ENCODE measurements around the gene KRT27.
A peak's percentile ranks its signal among the peaks of the same experiment; 100 is the strongest.
"Not testable (repeated sequence)": the region's sequence is repeated elsewhere in the genome, so short reads cannot be mapped to it uniquely, and the experiment has no call there.

Gene KRT27

GRCh38 chr17:40817103-40817682, 34.8 kb upstream of the KRT27 start:
- Mint-ChIP-seq H3K9me3 (no peaks in the 10 kb centered on the region), H3K36me3 (ENCODE audit: low read depth) (peaks cover 20% of the 10 kb centered on the region), H3K4me3 (peak overlapping the region; percentile 91), H3K27me3 (peaks cover 22% of the 10 kb centered on the region), H3K27ac (peak overlapping the region; percentile 74), H3K4me1 (peaks cover 26% of the 10 kb centered on the region)
- ATAC-seq, result no peak
- DNase-seq, result no peak

- H3K4me1 Mint-ChIP-seq, result peaks cover 26% of the 10 kb centered on the region
- no peak for DNase-seq
- H3K4me3 Mint-ChIP-seq, result no peak overlapping the region
- H3K9me3 Mint-ChIP-seq, result no peaks in the 10 kb centered on the region
- H3K36me3 Mint-ChIP-seq (ENCODE audit: low read depth), result peaks cover 20% of the 10 kb centered on the region
- no peak overlapping the region for H3K27ac Mint-ChIP-seq
- no peak for ATAC-seq
- peaks cover 28% of the 10 kb centered on the region for H3K27me3 Mint-ChIP-seq
Measured at GRCh38 chr17:40816569-40816968, 34.2 kb upstream of the KRT27 start.

DNA sequence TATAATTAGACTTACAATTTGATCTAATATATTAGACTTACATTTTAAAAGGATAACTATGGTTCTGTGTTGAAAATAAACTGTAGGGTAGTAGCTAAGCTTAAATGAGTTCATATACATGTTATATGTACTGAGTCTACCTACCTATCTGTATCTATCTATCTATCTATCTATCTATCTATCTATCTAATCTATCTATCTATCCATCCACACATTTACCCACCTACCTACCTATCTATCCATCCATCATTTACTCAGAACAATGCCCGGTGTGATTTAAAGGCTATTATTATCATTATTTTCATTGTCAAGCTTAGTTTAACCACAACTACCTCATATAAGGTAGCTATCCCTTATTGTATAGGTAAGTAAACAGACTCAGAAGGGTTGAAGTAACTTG, 33.0 kb upstream of the KRT27 start:
- H3K36me3 Mint-ChIP-seq (ENCODE audit: low read depth), result peaks cover 20% of the 10 kb centered on the region
- no peak overlapping the region for H3K4me3 Mint-ChIP-seq
- no peaks in the 10 kb centered on the region for H3K9me3 Mint-ChIP-seq
- no peak overlapping the region for H3K27ac Mint-ChIP-seq
- DNase-seq (no peak), ATAC-seq (no peak)
- peaks cover 25% of the 10 kb centered on the region for H3K4me1 Mint-ChIP-seq
- H3K27me3 Mint-ChIP-seq, result peaks cover 37% of the 10 kb centered on the region

DNA sequence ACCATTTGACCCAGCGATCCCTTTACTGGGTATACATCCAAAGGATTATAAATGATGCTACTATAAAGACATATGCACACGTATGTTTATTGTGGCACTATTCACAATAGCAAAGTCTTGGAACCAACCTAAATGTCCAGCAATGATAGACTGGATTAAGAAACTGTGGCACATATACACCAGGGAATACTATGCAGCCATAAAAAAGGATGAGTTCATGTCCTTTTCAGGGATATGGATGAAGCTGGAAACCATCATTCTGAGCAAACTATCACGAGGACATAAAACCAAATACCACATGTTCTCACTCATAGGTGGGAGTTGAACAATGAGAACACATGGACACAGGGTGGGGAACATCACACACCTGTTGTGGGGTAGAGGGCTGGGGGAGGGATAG, 32.3 kb upstream of the KRT27 start:
- ATAC-seq, result not testable (repeated sequence)
- Mint-ChIP-seq H3K36me3 (ENCODE audit: low read depth) (peaks cover 20% of the 10 kb centered on the region), H3K4me1 (peaks cover 17% of the 10 kb centered on the region)

DNA sequence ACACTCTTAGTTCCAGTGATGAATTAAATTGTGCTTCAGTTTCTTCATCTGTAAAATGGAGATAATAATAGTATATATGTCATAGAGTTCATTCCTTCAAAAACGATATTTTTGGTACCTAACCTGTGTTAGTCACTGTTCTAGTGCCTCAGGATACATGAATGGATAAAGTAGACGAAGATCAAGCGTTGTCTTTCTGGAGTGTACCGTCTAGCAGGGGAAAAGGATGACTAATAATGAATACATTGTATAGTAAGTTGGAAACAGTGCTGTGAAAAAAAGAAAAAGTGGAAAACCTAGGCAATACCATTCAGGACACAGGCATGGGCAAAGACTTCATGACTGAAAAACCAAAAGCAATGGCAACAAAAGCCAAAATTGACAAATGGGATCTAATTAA, 31.5 kb upstream of the KRT27 start:
- Mint-ChIP-seq H3K4me3 (no peak overlapping the region), H3K36me3 (ENCODE audit: low read depth) (peaks cover 20% of the 10 kb centered on the region), H3K27ac (no peak overlapping the region), H3K9me3 (no peaks in the 10 kb centered on the region), H3K4me1 (peaks cover 12% of the 10 kb centered on the region), H3K27me3 (peaks cover 48% of the 10 kb centered on the region)
- DNase-seq, result no peak
- ATAC-seq, result no peak

More for the DNA sequence above, 32.3 kb upstream of the KRT27 start:
- not testable (repeated sequence) for H3K4me3 Mint-ChIP-seq, H3K27ac Mint-ChIP-seq, H3K9me3 Mint-ChIP-seq, DNase-seq
- peaks cover 44% of the 10 kb centered on the region for H3K27me3 Mint-ChIP-seq

- ATAC-seq, result no peak
Measured at GRCh38 chr17:40812639-40813038, 30.3 kb upstream of the KRT27 start.

GRCh38 chr17:40810494-40810893, 28.1 kb upstream of the KRT27 start:
- Mint-ChIP-seq H3K9me3 (no peaks in the 10 kb centered on the region), H3K27me3 (peaks cover 70% of the 10 kb centered on the region), H3K27ac (no peak overlapping the region), H3K36me3 (ENCODE audit: low read depth) (no peaks in the 10 kb centered on the region), H3K4me1 (no peaks in the 10 kb centered on the region), H3K4me3 (no peak overlapping the region)
- ATAC-seq, result no peak
- no peak for DNase-seq

More at GRCh38 chr17:40812639-40813038, 30.3 kb upstream of the KRT27 start:
- Mint-ChIP-seq H3K9me3 (no peaks in the 10 kb centered on the region), H3K4me3 (no peak overlapping the region), H3K36me3 (ENCODE audit: low read depth) (peaks cover 11% of the 10 kb centered on the region), H3K27me3 (peaks cover 55% of the 10 kb centered on the region), H3K4me1 (peaks cover 3% of the 10 kb centered on the region), H3K27ac (no peak overlapping the region)
- no peak for DNase-seq

GRCh38 chr17:40809721-40810421, 27.5 kb upstream of the KRT27 start:
- ATAC-seq, result no peak
- H3K27ac Mint-ChIP-seq, result no peak overlapping the region
- H3K4me1 Mint-ChIP-seq, result no peaks in the 10 kb centered on the region
- H3K4me3 Mint-ChIP-seq, result no peak overlapping the region
- no peaks in the 10 kb centered on the region for H3K9me3 Mint-ChIP-seq
- H3K27me3 Mint-ChIP-seq, result peaks cover 73% of the 10 kb centered on the region
- no peak for DNase-seq
- H3K36me3 Mint-ChIP-seq (ENCODE audit: low read depth), result no peaks in the 10 kb centered on the region

DNA sequence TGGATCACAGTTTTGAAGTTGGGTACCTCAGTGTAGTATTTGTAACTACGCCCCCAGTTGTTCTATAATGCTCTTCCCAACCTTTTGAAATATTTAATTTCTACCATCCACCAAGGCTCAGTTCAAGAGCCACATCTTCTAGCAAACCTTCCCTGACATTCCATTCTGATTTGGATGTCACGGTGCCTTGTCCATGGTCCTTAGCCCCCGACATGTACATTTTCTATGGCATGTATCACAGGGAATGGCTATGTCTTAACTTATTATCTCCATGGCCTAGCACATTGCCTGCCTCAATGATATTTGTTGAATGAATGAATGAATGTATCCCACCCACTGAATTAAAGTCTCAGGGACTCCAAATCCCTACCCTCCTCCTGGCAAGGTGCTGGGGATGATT, 23.8 kb upstream of the KRT27 start:
- Mint-ChIP-seq H3K4me3 (no peak overlapping the region), H3K27ac (no peak overlapping the region), H3K9me3 (no peaks in the 10 kb centered on the region), H3K27me3 (peaks cover 53% of the 10 kb centered on the region), H3K36me3 (ENCODE audit: low read depth) (no peaks in the 10 kb centered on the region), H3K4me1 (peaks cover 2% of the 10 kb centered on the region)
- ATAC-seq, result no peak
- DNase-seq, result no peak

DNA sequence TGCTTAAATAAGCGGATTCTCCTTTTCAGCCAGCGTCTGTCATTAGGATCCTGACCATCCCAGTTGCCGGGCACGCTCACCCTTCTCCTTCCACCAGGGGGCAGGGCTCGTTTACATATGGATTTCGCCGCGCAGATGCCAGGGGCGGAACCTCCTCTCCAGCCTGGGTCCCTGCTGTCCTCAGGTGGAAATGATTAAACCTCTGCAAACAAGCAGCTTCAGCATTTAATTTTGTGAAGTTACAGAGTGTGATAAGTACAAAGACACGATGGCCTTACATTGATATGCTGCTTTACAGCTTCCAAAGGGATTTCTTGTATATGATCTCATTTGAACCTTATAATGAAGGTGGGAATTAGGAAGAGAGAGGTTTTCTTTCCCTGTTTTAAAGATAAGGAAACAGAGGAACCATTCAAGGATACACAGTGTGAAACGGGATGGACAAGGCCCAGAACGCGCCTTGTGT, 21.3 kb upstream of the KRT27 start:
- Mint-ChIP-seq H3K4me3 (no peak overlapping the region), H3K9me3 (no peaks in the 10 kb centered on the region), H3K27me3 (peaks cover 45% of the 10 kb centered on the region), H3K4me1 (peaks cover 2% of the 10 kb centered on the region), H3K27ac (no peak overlapping the region), H3K36me3 (ENCODE audit: low read depth) (no peaks in the 10 kb centered on the region)
- ATAC-seq (peak; percentile 84), DNase-seq (peak; percentile 83)

DNA sequence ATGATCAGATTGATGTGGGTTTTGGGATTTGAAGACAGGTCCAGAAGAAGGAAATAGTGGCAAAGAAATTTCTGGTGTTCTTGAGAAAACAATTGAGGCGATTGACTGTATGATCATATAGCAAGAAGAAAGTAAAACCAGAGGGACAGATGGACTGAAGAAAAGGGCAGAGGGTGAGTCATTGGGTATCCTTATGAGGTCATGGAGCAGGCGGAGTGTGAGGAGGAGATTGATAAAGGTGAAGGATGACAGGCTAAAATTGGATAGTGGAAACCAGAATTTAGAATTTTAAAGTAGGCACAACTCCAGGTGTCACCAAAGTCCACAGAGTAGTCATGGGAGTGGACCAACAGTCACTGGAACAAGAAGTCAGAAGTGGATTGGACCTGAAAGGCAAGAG, 18.8 kb upstream of the KRT27 start:
- H3K36me3 Mint-ChIP-seq (ENCODE audit: low read depth), result no peaks in the 10 kb centered on the region
- no peaks in the 10 kb centered on the region for H3K9me3 Mint-ChIP-seq
- peaks cover 2% of the 10 kb centered on the region for H3K4me1 Mint-ChIP-seq
- H3K4me3 Mint-ChIP-seq, result no peak overlapping the region
- no peak for ATAC-seq
- peaks cover 36% of the 10 kb centered on the region for H3K27me3 Mint-ChIP-seq
- H3K27ac Mint-ChIP-seq, result no peak overlapping the region
- no peak for DNase-seq

DNA sequence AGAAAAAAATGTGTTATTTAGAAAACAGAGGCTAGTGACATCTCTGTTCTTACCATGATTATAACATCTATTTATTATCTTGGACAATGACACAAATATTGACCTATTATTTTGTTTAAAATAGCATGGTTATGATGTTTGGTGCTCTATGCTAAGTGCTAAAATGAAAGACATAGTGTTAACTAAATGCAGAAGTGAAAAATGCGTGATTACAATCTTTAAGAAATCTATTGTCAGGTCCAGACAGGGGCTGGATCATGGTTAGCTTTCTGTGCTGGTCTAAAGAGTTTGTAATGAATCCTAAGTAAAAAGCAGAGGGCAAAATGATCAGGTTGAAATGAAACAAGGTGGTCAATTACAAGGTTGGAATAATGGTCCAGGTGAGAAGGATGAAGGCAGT, 18.0 kb upstream of the KRT27 start:
- Mint-ChIP-seq H3K4me1 (peaks cover 2% of the 10 kb centered on the region), H3K27me3 (peaks cover 38% of the 10 kb centered on the region), H3K27ac (no peak overlapping the region), H3K4me3 (no peak overlapping the region), H3K36me3 (ENCODE audit: low read depth) (no peaks in the 10 kb centered on the region), H3K9me3 (no peaks in the 10 kb centered on the region)
- ATAC-seq (no peak), DNase-seq (no peak)

GRCh38 chr17:40799859-40800258, 17.5 kb upstream of the KRT27 start, which contains the start of gene KRT28:
KRT28 (minus strand) TSS chr17:40799959; CDS start chr17:40799893, 66 bp downstream.
- DNase-seq (no peak), ATAC-seq (no peak)
- Mint-ChIP-seq H3K9me3 (no peaks in the 10 kb centered on the region), H3K36me3 (ENCODE audit: low read depth) (no peaks in the 10 kb centered on the region), H3K27ac (no peak within 1 kb of the TSS), H3K4me1 (peaks cover 2% of the 10 kb centered on the region), H3K4me3 (no peak within 1 kb of the TSS), H3K27me3 (peaks cover 37% of the 10 kb centered on the region)

DNA sequence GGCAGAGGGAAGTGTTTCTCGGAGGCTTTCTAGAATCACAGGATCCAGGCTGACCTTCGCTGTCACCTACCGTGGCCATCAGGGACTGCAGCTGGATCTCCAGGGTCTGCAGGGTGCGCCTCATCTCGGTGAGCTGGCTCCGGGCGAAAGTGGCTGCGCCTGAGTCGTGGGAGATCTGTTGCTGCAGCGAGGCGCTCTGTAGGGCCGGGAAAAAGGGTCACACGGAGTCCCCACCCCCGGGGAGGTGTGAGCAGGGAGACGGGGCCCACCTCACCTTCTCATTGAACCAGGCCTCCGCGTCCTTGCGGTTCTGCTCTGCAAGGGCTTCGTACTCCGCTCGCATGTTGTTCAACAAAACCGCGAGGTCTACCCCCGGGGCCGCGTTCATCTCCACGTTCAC, 14.5 kb upstream of the KRT27 start:
- no peak for DNase-seq
- no peak overlapping the region for H3K27ac Mint-ChIP-seq
- H3K4me3 Mint-ChIP-seq, result no peak overlapping the region
- H3K4me1 Mint-ChIP-seq, result no peaks in the 10 kb centered on the region
- peaks cover 35% of the 10 kb centered on the region for H3K27me3 Mint-ChIP-seq
- H3K36me3 Mint-ChIP-seq (ENCODE audit: low read depth), result no peaks in the 10 kb centered on the region
- ATAC-seq, result no peak
- no peaks in the 10 kb centered on the region for H3K9me3 Mint-ChIP-seq

DNA sequence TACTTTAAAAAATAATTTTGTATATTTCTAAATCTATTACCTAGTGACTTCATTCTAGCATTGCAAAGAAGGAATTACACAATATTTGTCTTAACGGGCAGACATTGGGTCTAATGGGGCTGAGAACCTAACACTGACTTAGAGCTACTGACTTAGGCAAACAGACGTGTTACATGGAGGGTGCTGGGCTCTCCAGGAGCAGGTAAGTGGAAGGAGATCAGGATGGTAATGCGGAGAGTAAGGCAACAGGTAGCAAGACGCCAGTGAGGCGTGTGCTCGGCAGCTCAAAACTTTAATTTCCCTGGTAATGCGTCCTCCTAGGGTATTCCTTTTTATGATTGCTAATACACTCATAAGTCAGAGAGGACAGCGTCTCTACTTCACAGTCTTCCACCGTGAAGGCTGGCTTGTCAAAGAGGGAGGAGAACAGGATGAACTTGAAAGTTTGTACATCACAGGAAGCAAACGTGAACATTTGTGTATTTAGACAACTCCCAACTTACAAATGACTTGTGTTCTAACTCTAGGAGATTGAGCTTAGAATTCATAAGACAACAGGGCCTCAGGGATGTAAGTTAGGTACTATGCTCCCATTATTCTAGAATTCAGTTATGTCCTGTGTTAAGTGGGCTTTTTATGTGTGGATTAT, 12.8 kb upstream of the KRT27 start:
- ATAC-seq, result no peak
- Mint-ChIP-seq H3K9me3 (no peaks in the 10 kb centered on the region), H3K4me1 (no peaks in the 10 kb centered on the region), H3K27ac (no peak overlapping the region), H3K36me3 (ENCODE audit: low read depth) (no peaks in the 10 kb centered on the region), H3K4me3 (no peak overlapping the region), H3K27me3 (peaks cover 35% of the 10 kb centered on the region)
- no peak for DNase-seq
